ENCODE data around the gene CSF2. TPM values are rescaled to one million over a fixed set of nuclear protein-coding genes. Genes with fewer than 3 reads are reported as not detected.

CSF2 gene
- total and polyA plus RNA-seq, 2 of the 13 experiments (the other 11 are each of a cell fraction or from before 2014, with no cell fraction given) = not detected

DNA sequence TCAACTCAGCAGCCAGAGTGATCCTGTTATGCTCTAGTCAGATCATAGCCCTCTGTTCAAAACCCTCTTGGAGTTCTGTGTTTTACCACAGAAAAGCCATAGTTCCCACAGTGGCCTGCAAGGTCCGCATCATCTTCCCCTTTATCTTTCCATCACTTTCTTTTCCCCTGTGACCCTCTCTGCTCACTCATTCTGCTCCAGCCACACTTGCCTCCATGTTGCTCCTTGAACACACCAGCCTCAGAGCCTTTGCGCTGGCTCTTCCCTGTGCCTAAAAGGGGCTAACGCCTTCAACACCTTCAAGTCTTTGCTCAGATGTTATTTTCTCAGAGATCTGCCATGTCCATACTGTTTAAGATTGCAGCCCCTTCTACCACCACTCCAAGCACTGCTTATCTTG lies 26.3 kb downstream of the CSF2 start:
- Histone ChIP-seq H3K79me2 (ENCODE audit: insufficient read depth, low read length) (no peaks in the 10 kb centered on the region), H3K9me3 (ENCODE audit: low read length) (no peaks in the 10 kb centered on the region), H3K4me3 (replicated peaks in 1 of 3; ENCODE audit: insufficient read depth in 1 of 3, low read depth in 2 of 3, low read length in 3 of 3) (no peak overlapping the region), H3K4me2 (ENCODE audit: low read depth, low read length) (no peak overlapping the region), H2AFZ (ENCODE audit: low read length) (no peak overlapping the region), H3K27me3 (ENCODE audit: control insufficient read depth in 1 of 2, insufficient read depth in 2 of 2, low read length in 2 of 2) (no peaks in the 10 kb centered on the region; a peak in 2 of 5 replicates), H3K4me1 (ENCODE audit: insufficient read depth, low read length) (peaks cover 9% of the 10 kb centered on the region), H3K9ac (ENCODE audit: insufficient read depth, low read depth, low read length) (no peak overlapping the region), H4K20me1 (ENCODE audit: insufficient read depth, low read length) (no peaks in the 10 kb centered on the region), H3K27ac (ENCODE audit: extremely low read length, insufficient read depth, low read length) (no peak overlapping the region), H3K36me3 (replicated peaks in 1 of 2; ENCODE audit: control insufficient read depth in 1 of 2, insufficient read depth in 2 of 2, low read length in 2 of 2) (no peaks in the 10 kb centered on the region)
- TF ChIP-seq ZNF7 (CRISPR knock-in tag; IDR thresholded peaks at IDR 0.05) = no peak
- TF ChIP-seq, protein P1, sequence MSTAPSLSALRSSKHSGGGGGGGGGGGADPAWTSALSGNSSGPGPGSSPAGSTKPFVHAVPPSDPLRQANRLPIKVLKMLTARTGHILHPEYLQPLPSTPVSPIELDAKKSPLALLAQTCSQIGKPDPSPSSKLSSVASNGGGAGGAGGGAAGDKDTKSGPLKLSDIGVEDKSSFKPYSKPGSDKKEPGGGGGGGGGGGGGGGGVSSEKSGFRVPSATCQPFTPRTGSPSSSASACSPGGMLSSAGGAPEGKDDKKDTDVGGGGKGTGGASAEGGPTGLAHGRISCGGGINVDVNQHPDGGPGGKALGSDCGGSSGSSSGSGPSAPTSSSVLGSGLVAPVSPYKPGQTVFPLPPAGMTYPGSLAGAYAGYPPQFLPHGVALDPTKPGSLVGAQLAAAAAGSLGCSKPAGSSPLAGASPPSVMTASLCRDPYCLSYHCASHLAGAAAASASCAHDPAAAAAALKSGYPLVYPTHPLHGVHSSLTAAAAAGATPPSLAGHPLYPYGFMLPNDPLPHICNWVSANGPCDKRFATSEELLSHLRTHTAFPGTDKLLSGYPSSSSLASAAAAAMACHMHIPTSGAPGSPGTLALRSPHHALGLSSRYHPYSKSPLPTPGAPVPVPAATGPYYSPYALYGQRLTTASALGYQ (CRISPR knock-in tag; IDR thresholded peaks at IDR 0.05) = no peak
- TF ChIP-seq, protein P2, sequence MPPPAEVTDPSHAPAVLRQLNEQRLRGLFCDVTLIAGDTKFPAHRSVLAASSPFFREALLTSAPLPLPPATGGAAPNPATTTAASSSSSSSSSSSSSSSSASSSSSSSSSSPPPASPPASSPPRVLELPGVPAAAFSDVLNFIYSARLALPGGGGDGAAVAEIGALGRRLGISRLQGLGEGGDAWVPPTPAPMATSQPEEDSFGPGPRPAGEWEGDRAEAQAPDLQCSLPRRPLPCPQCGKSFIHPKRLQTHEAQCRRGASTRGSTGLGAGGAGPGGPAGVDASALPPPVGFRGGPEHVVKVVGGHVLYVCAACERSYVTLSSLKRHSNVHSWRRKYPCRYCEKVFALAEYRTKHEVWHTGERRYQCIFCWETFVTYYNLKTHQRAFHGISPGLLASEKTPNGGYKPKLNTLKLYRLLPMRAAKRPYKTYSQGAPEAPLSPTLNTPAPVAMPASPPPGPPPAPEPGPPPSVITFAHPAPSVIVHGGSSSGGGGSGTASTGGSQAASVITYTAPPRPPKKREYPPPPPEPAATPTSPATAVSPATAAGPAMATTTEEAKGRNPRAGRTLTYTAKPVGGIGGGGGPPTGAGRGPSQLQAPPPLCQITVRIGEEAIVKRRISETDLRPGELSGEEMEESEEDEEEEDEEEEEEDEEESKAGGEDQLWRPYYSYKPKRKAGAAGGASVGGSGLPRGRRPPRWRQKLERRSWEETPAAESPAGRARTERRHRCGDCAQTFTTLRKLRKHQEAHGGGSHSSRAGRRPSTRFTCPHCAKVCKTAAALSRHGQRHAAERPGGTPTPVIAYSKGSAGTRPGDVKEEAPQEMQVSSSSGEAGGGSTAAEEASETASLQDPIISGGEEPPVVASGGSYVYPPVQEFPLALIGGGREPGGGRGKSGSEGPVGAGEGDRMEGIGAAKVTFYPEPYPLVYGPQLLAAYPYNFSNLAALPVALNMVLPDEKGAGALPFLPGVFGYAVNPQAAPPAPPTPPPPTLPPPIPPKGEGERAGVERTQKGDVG (CRISPR knock-in tag; IDR thresholded peaks at IDR 0.05; ENCODE audit: borderline replicate concordance) = no peak
- no peak for TF ChIP-seq GABPB1 (CRISPR knock-in tag; IDR thresholded peaks at IDR 0.05)
- no peak for TF ChIP-seq REL (CRISPR knock-in tag; conservative IDR thresholded peaks at IDR 0.05)
- TF ChIP-seq REPIN1 (CRISPR knock-in tag; IDR thresholded peaks at IDR 0.05; ENCODE audit: borderline replicate concordance, low read depth) = no peak
- no peak for TF ChIP-seq SATB2 (CRISPR knock-in tag; IDR thresholded peaks at IDR 0.05)
- TF ChIP-seq ZNF230 (CRISPR knock-in tag; IDR thresholded peaks at IDR 0.05) = no peak
- no peak for TF ChIP-seq ZBTB8A (CRISPR knock-in tag; IDR thresholded peaks at IDR 0.05; ENCODE audit: borderline replicate concordance, low read depth)
- no peak for TF ChIP-seq ZNF788 (CRISPR knock-in tag; IDR thresholded peaks at IDR 0.05; ENCODE audit: borderline replicate concordance)
- intact Hi-C loops (cut with micrococcal nuclease; ENCODE audit: unreplicated experiment) (no loop called here), in situ Hi-C loops (cut with HindIII; ENCODE audit: extremely low pct_ligation_motif_present, low pct_unique_long_range_greater_than_20kb) (no loop called here)
- no peak for DNase-seq (ENCODE audit: low spot score)
- FAIRE-seq = no peak
- ChIA-PET CTCF (ENCODE audit: low intra/inter-chr PET ratio, low total read pairs) (no interaction called here), POLR2A (no interaction called here)
- BruUV-seq (replicated peaks) = no TSS peak
- no peak for ATAC-seq
- 54% methylated on average over 3 of the region's 3 CpGs for WGBS (ENCODE audit: low lambda C conversion rate)
